Karpas-422 (cell line): ENCODE data around the gene ASTL. TPM values are rescaled to one million over a fixed set of nuclear protein-coding genes. Genes with fewer than 3 reads are reported as not detected.

Experiments used
- DNase-seq: peaks from one replicate; pipeline ENCODE4 v3.0.0-alpha.2; 2015
- H2AFZ ChIP-seq: fragments of 200-600 bp; sonication (generic); 2 replicates; pipeline ENCODE4 v1.6.1; 2014; ENCODE audit warnings: antibody characterized with exemption, low read length, mixed read lengths
- H3K27ac ChIP-seq: fragments of 200-600 bp; sonication (generic); 2 replicates; pipeline ENCODE4 v1.5.1; 2014; ENCODE audit warnings: mild to moderate bottlenecking, low read length, moderate library complexity
- H3K27me3 ChIP-seq: fragments of 200-600 bp; sonication (generic); 2 replicates; pipeline ENCODE4 v1.6.1; 2014; ENCODE audit warnings: low read length, mixed read lengths
- H3K36me3 ChIP-seq: fragments of 200-600 bp; sonication (generic); 2 replicates; pipeline ENCODE4 v1.6.1; 2014; ENCODE audit warnings: low read length, mixed read lengths; ENCODE audit not compliant: insufficient read depth
- H3K4me1 ChIP-seq: fragments of 200-600 bp; sonication (generic); 2 replicates; pipeline ENCODE4 v1.6.1; 2014; ENCODE audit warnings: mild to moderate bottlenecking, low read length, mixed read lengths
- H3K4me2 ChIP-seq: fragments of 200-600 bp; sonication (generic); 2 replicates; pipeline ENCODE4 v1.6.1; 2014; ENCODE audit warnings: low read length, low read depth, mild to moderate bottlenecking; ENCODE audit not compliant: poor library complexity, severe bottlenecking
- H3K4me3 ChIP-seq: fragments of 200-600 bp; sonication (generic); 2 replicates; pipeline ENCODE4 v1.5.1; 2014; ENCODE audit warnings: mild to moderate bottlenecking, antibody characterized with exemption, low read length, mixed read lengths
- H3K79me2 ChIP-seq: fragments of 200-600 bp; sonication (generic); 2 replicates; pipeline ENCODE4 v1.6.1; 2014; ENCODE audit warnings: mild to moderate bottlenecking, low read length, mixed read lengths
- H3K9ac ChIP-seq: fragments of 200-600 bp; sonication (generic); 2 replicates; pipeline ENCODE4 v1.6.0; 2014; ENCODE audit warnings: low read length
- H3K9me2 ChIP-seq: fragments of 200-600 bp; sonication (generic), shearing (Covaris generic); replicated peaks from 2 replicates; pipeline ENCODE4 v1.6.0; 2014; ENCODE audit warnings: mild to moderate bottlenecking, low read length, moderate library complexity; ENCODE audit not compliant: insufficient read depth
- H3K9me3 ChIP-seq: fragments of 300-700, 200-600 bp; sonication (generic); 2 replicates; pipeline ENCODE4 v1.6.1; 2014; ENCODE audit warnings: low read length, mixed read lengths
- H4K20me1 ChIP-seq: fragments of 200-600 bp; sonication (generic); 2 replicates; pipeline ENCODE4 v1.6.1; 2014; ENCODE audit warnings: mild to moderate bottlenecking, antibody characterized with exemption, low read length, low read depth; ENCODE audit not compliant: insufficient read depth
- total RNA-seq: library from RNA; depleted of rRNA; stranded (reverse); fragments of >200 nt; shearing (Covaris generic); gene quantifications from 2 replicates; pipeline ENCODE4 v1.2.3, GENCODE V29; 2014; ENCODE audit warnings: low replicate concordance

The ASTL gene
- total RNA-seq, 1 experiment from 2014 or later: not detected

- Histone ChIP-seq H3K36me3 (peaks cover 19% of the 10 kb centered on the region), H3K4me2 (peak overlapping the region; percentile 79), H3K27ac (peak overlapping the region; percentile 67), H3K9me2 (no peaks in the 10 kb centered on the region), H3K9me3 (no peaks in the 10 kb centered on the region), H4K20me1 (peaks cover 23% of the 10 kb centered on the region), H3K27me3 (no peaks in the 10 kb centered on the region), H3K4me1 (peaks cover 60% of the 10 kb centered on the region), H3K4me3 (peak overlapping the region; percentile 96; the same call in 1 of the 2 replicates), H3K79me2 (peaks cover 7% of the 10 kb centered on the region), H3K9ac (peak overlapping the region; percentile 96), H2AFZ (peak overlapping the region; percentile 78; the same call in 1 of the 2 replicates)
- DNase-seq: no peak
These were observed 8.7 kb upstream of the ASTL start for GRCh38 chr2:96146881-96147592.

GRCh38 chr2:96146153-96146880, 8.0 kb upstream of the ASTL start:
- H3K4me3 ChIP-seq: peak overlapping the region; percentile 96
- H3K9me3 ChIP-seq: no peaks in the 10 kb centered on the region
- no peaks in the 10 kb centered on the region for H3K27me3 ChIP-seq
- H2AFZ ChIP-seq: peak overlapping the region; percentile 78; the same call in 1 of the 2 replicates
- peaks cover 60% of the 10 kb centered on the region for H3K4me1 ChIP-seq
- peak overlapping the region; percentile 79 for H3K4me2 ChIP-seq
- peaks cover 23% of the 10 kb centered on the region for H4K20me1 ChIP-seq
- H3K36me3 ChIP-seq: peaks cover 19% of the 10 kb centered on the region
- peak; percentile 69 for DNase-seq
- peak overlapping the region; percentile 67 for H3K27ac ChIP-seq
- peaks cover 7% of the 10 kb centered on the region for H3K79me2 ChIP-seq
- no peaks in the 10 kb centered on the region for H3K9me2 ChIP-seq
- peak overlapping the region; percentile 96 for H3K9ac ChIP-seq

DNA sequence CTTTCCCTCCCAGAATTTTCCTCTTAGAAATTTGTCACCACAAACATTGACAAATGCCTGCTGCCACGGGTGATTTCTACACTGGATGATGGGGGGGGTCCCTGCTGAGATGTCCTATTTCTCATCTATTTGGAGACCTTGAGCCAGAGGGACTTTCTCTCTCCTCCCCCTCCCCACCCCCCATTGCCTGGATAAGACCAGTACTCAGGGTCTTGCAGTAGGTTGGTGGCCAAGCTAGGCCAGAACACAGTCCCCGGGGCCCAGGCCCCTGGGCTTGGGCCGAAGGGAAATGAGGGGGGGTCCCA, 7.5 kb upstream of the ASTL start:
- Histone ChIP-seq H3K4me1 (peaks cover 60% of the 10 kb centered on the region), H3K9ac (peak overlapping the region; percentile 96), H2AFZ (peak overlapping the region; percentile 78; the same call in 1 of the 2 replicates), H3K27ac (peak overlapping the region; percentile 67), H3K4me2 (peak overlapping the region; percentile 79), H3K27me3 (no peaks in the 10 kb centered on the region), H3K9me2 (no peaks in the 10 kb centered on the region), H4K20me1 (peaks cover 23% of the 10 kb centered on the region), H3K79me2 (peaks cover 7% of the 10 kb centered on the region), H3K36me3 (peaks cover 19% of the 10 kb centered on the region), H3K9me3 (no peaks in the 10 kb centered on the region), H3K4me3 (peak overlapping the region; percentile 96)
- no peak for DNase-seq

DNA sequence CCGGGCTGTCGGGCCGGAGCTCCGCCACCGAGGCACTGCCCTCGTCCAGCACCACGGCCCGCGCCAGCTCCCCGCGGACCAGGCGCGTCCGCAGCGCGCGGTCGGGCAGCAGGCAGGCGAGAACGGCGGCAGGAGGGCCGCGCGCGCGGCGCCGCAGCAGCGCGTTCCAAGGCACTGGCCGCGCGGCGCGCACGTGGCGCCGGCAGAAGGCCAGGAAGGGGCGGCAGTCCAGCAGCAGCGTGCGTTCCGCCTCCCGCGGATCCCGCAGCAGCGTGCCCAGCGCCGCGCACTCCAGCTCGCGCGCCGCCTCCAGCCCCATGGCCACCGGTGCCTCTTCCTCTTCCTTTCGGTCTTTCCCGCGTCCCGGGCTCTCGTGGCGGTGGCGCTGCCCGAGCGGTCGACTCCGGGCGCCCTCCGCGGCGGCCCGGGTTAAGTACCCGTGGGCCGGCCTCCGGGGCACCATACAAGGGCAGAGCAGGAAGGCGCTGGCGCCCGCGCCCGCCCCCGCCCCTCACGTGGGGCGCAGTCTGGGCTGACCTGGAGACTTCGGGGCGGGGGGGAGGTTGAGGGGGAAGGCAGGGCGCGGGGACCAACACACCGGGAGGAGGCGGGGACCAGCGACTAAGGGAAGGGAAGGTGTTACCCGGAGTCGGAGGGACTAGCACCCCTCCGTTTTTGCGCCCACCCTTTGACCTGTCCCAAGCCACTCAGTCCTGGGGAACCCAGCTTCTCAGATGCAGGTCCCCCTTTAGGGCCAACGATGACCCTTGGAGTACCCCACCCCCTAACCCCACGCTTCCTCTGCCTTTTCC, 6.9 kb upstream of the ASTL start, which contains the start of gene DUSP2:
DUSP2 (minus strand) TSS at position 405 of the 812 bp plus-strand sequence; CDS start at position 319, 86 bp downstream.
- Histone ChIP-seq H3K9me2 (no peaks in the 10 kb centered on the region), H3K4me2 (peak within 1 kb of the TSS; percentile 79), H3K4me3 (peak within 1 kb of the TSS; percentile 96), H3K27me3 (no peaks in the 10 kb centered on the region), H4K20me1 (peaks cover 23% of the 10 kb centered on the region), H3K9ac (peak within 1 kb of the TSS; percentile 96), H2AFZ (peak within 1 kb of the TSS; percentile 78; the same call in 1 of the 2 replicates), H3K36me3 (peaks cover 19% of the 10 kb centered on the region), H3K9me3 (no peaks in the 10 kb centered on the region), H3K27ac (peak within 1 kb of the TSS; percentile 67), H3K4me1 (peaks cover 60% of the 10 kb centered on the region), H3K79me2 (peaks cover 7% of the 10 kb centered on the region)
- peak; percentile 96 for DNase-seq

- H3K79me2 ChIP-seq: peaks cover 7% of the 10 kb centered on the region
- peak overlapping the region; percentile 96 for H3K9ac ChIP-seq
- H3K9me3 ChIP-seq: no peaks in the 10 kb centered on the region
- H3K36me3 ChIP-seq: peaks cover 19% of the 10 kb centered on the region
- peaks cover 60% of the 10 kb centered on the region for H3K4me1 ChIP-seq
- H3K27ac ChIP-seq: peak overlapping the region; percentile 57
- H3K27me3 ChIP-seq: no peaks in the 10 kb centered on the region
- DNase-seq: peak; percentile 73
- H2AFZ ChIP-seq: no peak overlapping the region
- peaks cover 23% of the 10 kb centered on the region for H4K20me1 ChIP-seq
- peak overlapping the region; percentile 96 for H3K4me3 ChIP-seq
- no peaks in the 10 kb centered on the region for H3K9me2 ChIP-seq
- H3K4me2 ChIP-seq: peak overlapping the region; percentile 79
These were observed 6.3 kb upstream of the ASTL start for GRCh38 chr2:96144481-96145035.

DNA sequence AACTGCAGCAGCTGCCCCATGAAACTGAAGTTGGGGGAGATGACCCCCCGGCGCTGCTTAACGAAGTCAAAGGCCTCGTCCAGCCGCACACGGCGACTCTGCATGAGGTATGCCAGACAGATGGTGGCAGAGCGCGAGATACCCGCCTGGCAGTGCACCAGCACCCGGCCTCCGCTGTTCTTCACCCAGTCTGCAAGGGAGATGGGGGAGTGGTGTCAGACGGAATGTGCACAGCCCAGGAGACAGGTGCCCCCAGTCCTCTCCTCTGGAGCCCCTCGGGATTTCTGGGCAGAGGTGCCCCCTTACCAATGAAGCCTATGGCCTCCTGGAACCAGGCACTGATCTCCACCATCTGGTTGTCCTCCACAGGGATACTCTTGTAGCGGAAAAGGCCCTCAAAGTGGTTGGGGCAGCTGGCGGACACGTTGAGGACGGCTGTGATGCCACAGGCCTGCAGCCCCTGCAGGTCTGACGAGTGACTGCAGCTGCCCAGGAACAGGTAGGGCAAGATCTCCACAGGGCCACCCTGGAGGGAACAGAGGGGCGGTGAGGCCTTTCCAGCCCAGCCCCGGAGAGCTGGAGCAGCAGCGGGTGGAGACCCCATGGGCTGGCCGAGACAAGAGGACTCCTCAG, 5.7 kb upstream of the ASTL start:
- peak; percentile 60 for DNase-seq
- Histone ChIP-seq H3K4me2 (peak overlapping the region; percentile 79), H3K9me3 (no peaks in the 10 kb centered on the region), H3K79me2 (peaks cover 7% of the 10 kb centered on the region), H3K36me3 (peaks cover 19% of the 10 kb centered on the region), H3K9me2 (no peaks in the 10 kb centered on the region), H3K4me1 (peaks cover 56% of the 10 kb centered on the region), H3K4me3 (peak overlapping the region; percentile 96), H3K27me3 (no peaks in the 10 kb centered on the region), H4K20me1 (peaks cover 23% of the 10 kb centered on the region), H3K27ac (peak overlapping the region; percentile 57), H2AFZ (no peak overlapping the region), H3K9ac (peak overlapping the region; percentile 96)

DNA sequence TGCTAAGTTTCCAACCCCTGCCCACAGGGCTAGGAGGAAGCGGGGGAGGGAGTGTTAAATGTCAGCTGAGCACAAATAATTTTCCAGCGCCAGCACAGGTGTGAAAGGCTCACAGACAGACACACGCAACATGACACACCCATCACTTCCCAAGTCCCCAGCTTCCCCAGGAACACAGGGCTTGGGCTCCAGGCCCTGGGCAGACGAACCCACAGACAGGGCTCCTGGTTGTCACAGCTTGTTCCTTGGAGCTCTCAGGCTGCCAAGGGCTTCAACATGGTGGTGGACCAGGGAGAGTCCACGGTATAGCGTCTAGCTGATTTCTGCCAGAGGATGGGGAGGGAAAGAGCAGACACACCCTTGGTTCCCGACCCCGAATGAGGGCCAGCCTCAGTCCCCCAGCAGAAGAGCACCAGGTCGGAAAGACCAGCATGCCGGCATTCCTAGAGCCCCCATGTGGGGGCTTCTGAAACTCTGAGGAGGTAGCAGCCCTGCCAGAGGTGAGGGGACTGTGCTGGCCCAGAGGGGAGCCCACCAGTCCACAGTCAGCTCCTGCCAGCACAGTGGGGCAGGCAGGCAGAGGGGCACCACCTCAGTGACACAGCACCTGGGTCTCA, 5.0 kb upstream of the ASTL start:
- Histone ChIP-seq H3K9ac (peak overlapping the region; percentile 96), H3K4me1 (peaks cover 50% of the 10 kb centered on the region), H3K36me3 (peaks cover 19% of the 10 kb centered on the region), H3K4me2 (peak overlapping the region; percentile 79), H2AFZ (no peak overlapping the region), H3K79me2 (peaks cover 7% of the 10 kb centered on the region), H3K27me3 (no peaks in the 10 kb centered on the region), H3K9me3 (no peaks in the 10 kb centered on the region), H3K4me3 (peak overlapping the region; percentile 96), H3K9me2 (no peaks in the 10 kb centered on the region), H3K27ac (no peak overlapping the region), H4K20me1 (peaks cover 23% of the 10 kb centered on the region)
- no peak for DNase-seq
